HG03095 (cell line): ENCODE measurements around the gene ABLIM3.
"Not testable (repeated sequence)": the region's sequence is repeated elsewhere in the genome, so short reads cannot be mapped to it uniquely, and the experiment has no call there.

Experiments
- ATAC-seq: cut with Tn5 transposase; IDR thresholded peaks from one replicate; pipeline ENCODE4 v1.9.1; 2021; ENCODE audit warnings: moderate library complexity; ENCODE audit not compliant: unreplicated experiment

Gene ABLIM3

DNA sequence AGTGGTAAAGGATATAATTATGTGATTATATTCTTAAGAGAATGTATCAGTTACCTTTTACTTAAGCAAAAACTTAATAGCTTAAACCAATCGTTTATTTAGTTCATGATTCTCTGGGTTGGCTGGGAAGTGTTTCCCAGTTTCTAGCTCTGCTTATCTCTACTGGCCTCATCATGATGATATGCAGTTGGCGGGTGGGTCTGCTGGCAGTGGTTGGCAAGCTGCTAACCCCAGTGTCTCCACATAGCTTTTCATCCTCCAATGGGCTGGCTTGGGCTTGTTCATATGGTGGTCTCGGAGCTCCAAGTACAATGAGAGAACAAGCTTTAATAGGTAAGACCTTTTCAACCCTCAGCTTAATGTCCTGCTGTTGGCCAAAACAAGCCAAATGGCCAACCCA, 43.8 kb downstream of the ABLIM3 start:
- no peak for ATAC-seq

GRCh38 chr5:149186506-149186905, 45.2 kb downstream of the ABLIM3 start:
- ATAC-seq: no peak

DNA sequence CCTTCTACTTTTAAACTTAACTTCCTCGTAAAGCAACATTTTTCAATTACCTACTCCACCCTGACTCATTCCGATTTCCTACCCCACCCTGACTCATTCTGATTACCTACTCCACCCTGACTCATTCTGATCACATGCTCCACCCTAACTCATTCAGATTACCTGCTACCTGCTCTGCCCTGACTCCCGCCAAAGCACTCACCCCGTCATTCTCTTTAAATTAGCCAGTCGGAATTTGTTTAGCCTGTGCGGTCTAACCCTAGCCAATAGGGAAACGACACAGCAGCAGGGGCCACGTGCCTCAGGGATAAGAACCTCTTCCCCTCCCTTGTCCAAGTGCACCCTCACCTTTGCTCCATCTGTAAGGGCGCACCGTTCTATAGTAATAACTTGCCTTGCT, 46.3 kb downstream of the ABLIM3 start:
- not testable (repeated sequence) for ATAC-seq

DNA sequence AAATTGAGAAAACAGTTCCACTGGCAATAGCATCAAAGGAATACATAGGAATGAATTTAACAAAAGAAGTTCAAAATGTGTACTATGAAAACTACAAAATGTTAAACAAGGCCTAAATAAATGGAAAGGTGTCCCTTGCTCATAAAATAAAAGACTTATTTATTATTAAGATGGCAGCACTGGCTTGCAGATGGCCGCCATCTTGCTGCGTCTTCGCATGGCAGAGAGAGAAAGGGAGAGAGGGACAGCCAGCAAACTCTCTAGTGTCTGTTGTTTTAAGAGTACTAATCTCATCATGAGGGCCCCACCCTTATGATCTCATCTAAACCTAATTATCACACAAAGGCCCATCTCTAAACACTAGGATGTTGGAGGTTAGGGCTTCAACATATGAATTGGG, 47.1 kb downstream of the ABLIM3 start:
- no peak for ATAC-seq

- ATAC-seq: no peak
Observed at GRCh38 chr5:149195337-149195887, 54.1 kb downstream of the ABLIM3 start.

- no peak for ATAC-seq
Observed at GRCh38 chr5:149195962-149196361, 54.7 kb downstream of the ABLIM3 start.

GRCh38 chr5:149198148-149198547, 56.9 kb downstream of the ABLIM3 start:
- no peak for ATAC-seq

DNA sequence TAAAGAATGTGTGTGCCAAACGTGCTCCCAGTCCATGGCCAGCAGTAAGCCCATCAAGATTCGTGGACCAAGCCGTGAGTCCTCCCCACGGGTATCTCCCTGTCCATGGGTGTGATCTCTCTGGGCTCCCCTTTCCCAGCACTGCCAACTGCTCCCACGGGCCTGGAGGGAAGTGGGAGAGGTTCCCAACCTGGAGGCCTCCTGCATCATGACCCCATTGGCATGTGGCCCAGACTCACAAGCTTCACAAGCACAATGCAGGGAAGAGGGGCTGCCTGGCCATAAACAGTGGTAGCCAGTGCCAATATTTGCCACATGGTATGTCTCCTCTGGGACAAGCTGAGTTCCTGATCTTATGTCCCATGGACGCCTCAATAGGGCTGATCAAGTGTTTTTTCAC, 59.1 kb downstream of the ABLIM3 start:
- no peak for ATAC-seq

GRCh38 chr5:149201121-149201637, 59.9 kb downstream of the ABLIM3 start:
- ATAC-seq: no peak

DNA sequence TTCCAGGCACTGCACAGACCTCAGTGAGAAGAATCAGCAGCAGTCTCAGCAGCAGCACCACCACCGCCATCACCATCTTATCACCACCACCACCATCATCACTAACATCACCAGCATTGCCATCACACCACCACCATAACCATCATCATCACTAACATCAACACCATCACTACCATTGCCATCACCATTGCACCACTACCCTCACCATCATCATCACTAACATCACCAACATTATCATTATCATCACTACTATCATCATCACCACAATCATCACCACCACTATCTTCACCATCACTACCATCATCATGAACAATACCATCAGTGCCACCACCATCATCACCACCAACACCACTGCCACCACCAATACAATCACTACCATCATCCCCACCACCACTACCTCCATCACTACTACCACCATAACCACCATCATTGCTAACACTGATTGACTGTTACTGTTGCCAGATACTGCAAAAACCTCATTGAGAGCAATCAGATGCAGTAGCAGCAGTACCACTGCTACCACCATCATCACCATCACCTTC, 61.7 kb downstream of the ABLIM3 start:
- no peak for ATAC-seq

GRCh38 chr5:149203921-149204441, 62.7 kb downstream of the ABLIM3 start:
- no peak for ATAC-seq

GRCh38 chr5:149205625-149206523, 64.6 kb downstream of the ABLIM3 start:
- ATAC-seq: no peak

GRCh38 chr5:149206524-149207141, 65.3 kb downstream of the ABLIM3 start:
- no peak for ATAC-seq

- no peak for ATAC-seq
Observed at GRCh38 chr5:149207831-149208230, 66.5 kb downstream of the ABLIM3 start.

DNA sequence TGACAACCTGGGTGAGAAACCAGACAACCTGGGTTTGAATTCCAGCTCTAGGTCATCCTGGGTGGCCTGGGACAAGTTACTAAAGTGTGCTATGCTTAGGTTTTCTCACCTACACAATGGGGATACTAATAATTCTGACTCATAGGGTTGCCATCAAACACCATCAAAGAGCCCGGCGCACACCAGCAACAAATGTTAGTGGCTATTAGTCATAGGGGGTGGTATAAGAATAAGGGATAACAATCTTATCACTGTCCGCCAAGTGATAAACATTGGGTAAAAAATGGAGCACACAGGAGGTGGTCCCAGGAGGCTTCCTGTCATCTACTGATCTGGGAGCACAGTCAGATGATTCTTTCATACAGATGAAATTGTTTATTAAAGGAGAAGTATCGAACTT, 68.9 kb downstream of the ABLIM3 start:
- no peak for ATAC-seq

DNA sequence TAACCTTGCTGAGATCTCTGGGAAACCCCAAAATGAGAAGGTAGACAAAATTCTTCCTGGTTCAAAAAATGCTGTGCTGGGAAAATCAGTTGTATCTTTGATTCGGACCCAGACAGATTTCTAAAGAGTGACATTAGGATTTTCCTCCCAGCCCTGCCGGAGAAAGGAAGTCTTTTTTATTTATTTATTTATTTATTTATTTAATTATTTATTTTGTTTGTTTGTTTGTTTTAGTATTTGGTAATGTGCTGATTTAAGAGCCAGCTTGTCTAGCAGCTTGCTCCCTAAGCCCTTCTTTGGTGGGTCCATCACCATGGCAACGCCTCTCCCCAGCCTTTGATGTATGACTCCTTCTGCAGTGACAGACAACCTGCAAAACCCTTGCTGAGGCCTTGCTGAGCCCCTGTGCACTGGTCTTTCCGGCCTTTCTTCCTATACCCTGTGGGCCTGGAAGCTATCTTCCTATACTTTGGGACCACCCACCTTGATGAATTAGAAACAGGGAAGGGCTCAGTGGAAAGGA, 69.7 kb downstream of the ABLIM3 start:
- no peak for ATAC-seq

DNA sequence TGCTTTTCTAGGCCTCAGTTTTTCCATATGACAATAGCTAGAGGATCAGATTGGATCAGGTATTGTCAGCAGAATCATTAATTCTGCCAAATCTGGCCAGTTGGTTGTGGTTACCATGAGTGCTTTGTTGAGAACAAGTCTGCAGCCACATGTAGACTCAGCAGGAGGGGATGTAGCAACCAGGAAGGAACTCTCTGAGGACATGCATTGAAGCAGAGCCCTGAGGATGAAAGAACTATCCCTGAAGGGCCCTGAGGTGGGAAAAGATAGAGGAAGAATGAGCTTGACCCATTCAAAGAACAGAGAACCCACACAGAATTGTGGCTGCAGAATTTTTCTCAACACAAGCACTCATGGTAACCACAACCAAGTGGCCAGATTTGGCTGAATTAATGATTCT, 70.3 kb downstream of the ABLIM3 start:
- ATAC-seq: no peak

DNA sequence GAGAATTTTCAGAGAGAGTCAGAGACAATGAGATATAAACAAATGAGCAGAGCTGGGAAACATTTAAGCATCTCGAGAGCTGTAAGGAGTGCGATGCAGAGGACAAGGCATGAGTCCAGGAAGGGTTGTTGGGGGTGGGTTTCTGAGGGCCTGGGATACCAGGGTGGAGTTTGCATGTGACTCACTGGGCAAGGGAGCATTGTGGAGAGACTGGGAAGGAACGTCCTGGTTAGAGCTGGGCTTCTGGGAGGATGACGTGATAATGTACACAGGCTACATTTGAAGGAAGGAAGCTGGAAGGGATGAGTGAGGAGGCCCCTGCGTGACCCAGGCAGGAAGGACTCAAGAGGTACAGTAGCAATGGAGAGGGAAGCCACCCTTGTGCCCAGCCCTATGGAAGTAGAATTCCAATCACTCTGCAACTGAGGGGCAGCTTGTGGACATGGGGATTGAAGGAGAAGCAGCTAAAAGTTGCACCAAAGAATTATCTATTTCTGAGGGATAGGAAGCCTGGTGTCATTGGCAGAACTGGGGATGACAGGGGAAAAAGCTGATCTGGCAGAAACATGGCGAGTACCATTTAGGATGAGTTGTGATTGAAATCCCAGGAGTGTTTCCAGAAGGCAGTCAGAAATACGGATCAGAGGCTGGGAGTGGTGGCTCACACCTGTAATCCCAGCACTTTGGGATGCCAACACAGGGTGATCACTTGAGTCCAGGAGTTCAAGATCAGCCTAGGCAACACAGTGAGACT, 71.1 kb downstream of the ABLIM3 start:
- ATAC-seq: no peak

DNA sequence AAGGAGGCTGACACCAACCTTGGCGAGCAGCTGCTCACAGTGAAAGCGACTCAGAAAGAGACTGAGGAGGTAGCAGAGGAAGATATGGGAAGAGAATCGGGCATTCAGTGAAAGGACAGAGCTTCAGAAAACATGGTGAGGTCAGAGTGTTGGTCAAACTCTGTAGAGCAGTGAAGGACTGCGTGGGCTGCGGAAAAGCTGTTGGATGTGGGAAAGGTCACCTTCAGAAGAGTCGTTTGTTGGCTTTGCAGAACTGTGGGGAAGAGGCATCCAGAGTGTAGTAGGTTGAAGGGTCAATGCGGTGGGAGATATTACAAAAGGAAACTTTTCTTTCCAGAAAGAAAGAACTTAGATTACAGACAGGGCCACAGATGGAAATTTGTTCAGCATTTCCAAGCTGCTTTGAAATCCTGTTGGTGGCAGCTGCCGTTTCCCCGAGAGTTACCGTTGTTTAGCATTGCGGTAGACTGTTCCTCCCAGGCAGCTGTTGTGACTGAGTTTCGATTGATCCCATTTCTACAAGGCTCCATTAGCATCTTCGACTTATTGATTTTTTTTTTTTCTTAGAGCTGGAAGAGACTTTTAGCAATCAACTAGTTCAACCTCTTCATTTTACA, 72.1 kb downstream of the ABLIM3 start:
- ATAC-seq: no peak

DNA sequence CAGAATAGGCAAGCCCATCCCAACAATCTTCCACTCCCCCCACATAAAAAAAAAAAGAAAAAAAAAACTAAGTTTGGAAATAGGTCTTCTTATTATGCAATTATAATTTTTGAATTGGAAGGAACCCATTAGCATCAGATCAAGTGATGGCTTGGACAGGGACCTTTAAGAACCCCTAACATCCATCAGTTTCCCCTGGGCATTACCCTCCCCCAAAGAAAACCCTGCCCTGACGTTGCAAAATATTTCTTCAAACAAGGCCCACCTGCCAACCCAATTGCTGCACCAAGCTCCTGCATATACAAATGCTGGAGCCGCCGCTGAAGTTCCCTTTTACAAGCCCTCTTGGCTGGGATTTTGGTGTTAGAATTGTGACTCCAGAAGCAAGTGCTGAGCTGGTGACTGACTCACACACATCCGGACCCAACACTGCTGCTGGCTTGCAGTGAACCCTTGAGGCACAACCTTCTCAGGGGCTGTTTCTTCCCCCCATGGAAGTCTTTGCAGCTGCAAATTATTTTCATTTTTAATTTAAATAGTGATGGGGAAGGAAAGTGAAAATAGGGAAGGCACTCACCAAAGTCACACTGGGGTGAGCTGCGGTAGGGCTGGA, 74.3 kb downstream of the ABLIM3 start:
- ATAC-seq: no peak
